ENCODE data around the gene ADNP. TPM values are rescaled to one million over a fixed set of nuclear protein-coding genes. Genes with fewer than 3 reads are reported as not detected.

The ADNP gene
- polyA plus RNA-seq, 2 donors, result 18.3 to 33.5 TPM

DNA sequence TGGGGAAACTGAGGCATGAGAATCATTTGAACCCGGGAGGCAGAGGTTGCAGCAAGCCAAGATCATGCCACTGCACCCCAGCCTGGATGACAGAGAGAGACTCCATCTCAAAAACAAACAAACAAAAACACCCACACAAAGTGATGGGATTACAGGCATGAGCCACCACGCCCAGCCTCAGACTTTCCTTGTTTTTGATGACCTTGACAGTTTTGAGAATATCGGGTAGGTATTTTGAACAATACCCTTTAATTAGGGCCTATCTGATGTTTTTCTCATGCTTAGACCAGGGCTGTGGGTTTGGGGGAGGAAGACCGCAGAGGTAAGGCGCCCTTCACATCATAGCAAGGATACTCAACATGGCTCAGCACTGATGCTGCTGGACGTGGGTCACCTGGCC, 63.4 kb downstream of the ADNP start:
- no peak overlapping the region for H3K27ac ChIP-seq (ENCODE audit: low read depth in 2 of 2, low read length in 1 of 2)
- WGBS, 2 donors, result 90 to 91% methylated on average over 6 of the region's 6 CpGs
- no peaks in the 10 kb centered on the region for H3K27me3 ChIP-seq (ENCODE audit: control insufficient read depth in 1 of 2, insufficient read depth in 2 of 2, low read length in 2 of 2)
- H3K4me1 ChIP-seq (ENCODE audit: control insufficient read depth in 2 of 2, insufficient read depth in 2 of 2, low read length in 1 of 2), result peaks cover 0 to 13% of the 10 kb centered on the region in 2 donors
- H3K4me3 ChIP-seq (ENCODE audit: low read depth in 1 of 2, low read length in 2 of 2), result no peak overlapping the region
- H3K9me3 ChIP-seq (ENCODE audit: control insufficient read depth in 2 of 2, insufficient read depth in 1 of 2, low read depth in 1 of 2, low read length in 1 of 2), result no peaks in the 10 kb centered on the region
- H3K36me3 ChIP-seq (ENCODE audit: control insufficient read depth in 2 of 2, insufficient read depth in 2 of 2, low read length in 1 of 2), result no peaks in the 10 kb centered on the region

DNA sequence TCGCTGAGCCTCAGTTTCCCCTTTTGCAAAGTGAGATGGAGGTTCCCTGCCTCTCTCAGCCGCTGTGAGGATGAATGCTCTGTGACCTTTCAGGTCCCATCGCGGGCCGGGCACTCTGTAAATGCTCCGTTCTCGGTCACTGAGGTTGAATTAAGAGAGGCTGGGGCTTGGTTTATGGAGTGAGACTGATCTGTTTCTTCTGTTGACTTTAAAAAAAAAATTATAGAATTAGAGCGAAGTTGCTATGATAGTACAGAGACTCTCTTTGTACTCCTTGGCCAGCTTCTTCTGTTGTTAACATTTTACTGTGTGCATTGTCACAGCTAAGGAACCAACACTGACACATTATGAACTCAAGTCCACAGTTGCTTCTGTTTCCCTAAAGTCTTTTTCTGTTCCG, 64.4 kb downstream of the ADNP start:
- Histone ChIP-seq H3K36me3 (ENCODE audit: control insufficient read depth in 2 of 2, insufficient read depth in 2 of 2, low read length in 1 of 2) (no peaks in the 10 kb centered on the region), H3K4me1 (ENCODE audit: control insufficient read depth in 2 of 2, insufficient read depth in 2 of 2, low read length in 1 of 2) (peaks cover 0 to 13% of the 10 kb centered on the region in 2 donors), H3K27ac (ENCODE audit: low read depth in 2 of 2, low read length in 1 of 2) (no peak overlapping the region), H3K4me3 (ENCODE audit: low read depth in 1 of 2, low read length in 2 of 2) (no peak overlapping the region), H3K27me3 (ENCODE audit: control insufficient read depth in 1 of 2, insufficient read depth in 2 of 2, low read length in 2 of 2) (no peaks in the 10 kb centered on the region), H3K9me3 (ENCODE audit: control insufficient read depth in 2 of 2, insufficient read depth in 1 of 2, low read depth in 1 of 2, low read length in 1 of 2) (no peaks in the 10 kb centered on the region)
- 90 to 92% methylated on average over 9 of the region's 9 CpGs for WGBS, 2 donors

DNA sequence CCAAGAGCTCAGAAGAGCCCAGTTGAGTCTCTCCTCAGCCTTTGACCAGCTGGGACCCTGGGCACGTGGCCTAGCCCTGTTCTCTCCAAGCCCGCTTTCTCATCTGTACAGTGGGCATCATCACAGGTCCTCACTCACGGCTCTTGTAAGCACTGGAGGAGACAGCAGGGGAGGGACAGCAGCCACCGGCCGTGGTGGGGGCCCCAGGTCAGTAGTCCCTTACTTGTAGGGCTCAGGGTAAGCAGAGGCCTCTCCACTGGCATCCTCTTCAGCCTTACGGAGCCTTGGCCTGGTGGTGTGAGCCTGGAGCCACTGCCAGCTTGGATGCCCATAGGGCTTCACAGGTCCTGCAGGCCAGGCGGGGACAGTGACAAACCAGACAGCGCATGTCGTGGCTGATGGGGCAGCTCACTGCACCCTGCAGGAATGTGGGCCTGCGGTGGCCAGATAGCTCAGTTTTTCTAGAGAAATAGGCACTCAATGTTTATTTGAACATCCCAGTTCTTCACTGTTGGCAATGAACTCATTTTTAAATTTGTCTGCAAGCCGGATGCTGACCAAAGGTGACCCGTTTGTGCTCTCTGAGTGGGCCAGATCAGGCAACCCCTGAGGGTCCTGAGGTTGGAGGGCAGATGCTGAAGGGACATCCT, 65.1 kb downstream of the ADNP start:
- H3K4me3 ChIP-seq (ENCODE audit: low read depth in 1 of 2, low read length in 2 of 2), result no peak overlapping the region
- WGBS, 2 donors, result 83% methylated on average over 12 of the region's 12 CpGs
- no peaks in the 10 kb centered on the region for H3K36me3 ChIP-seq (ENCODE audit: control insufficient read depth in 2 of 2, insufficient read depth in 2 of 2, low read length in 1 of 2)
- no peaks in the 10 kb centered on the region for H3K9me3 ChIP-seq (ENCODE audit: control insufficient read depth in 2 of 2, insufficient read depth in 1 of 2, low read depth in 1 of 2, low read length in 1 of 2)
- H3K27ac ChIP-seq (ENCODE audit: low read depth in 2 of 2, low read length in 1 of 2), result no peak overlapping the region
- peaks cover 0 to 13% of the 10 kb centered on the region in 2 donors for H3K4me1 ChIP-seq (ENCODE audit: control insufficient read depth in 2 of 2, insufficient read depth in 2 of 2, low read length in 1 of 2)
- no peaks in the 10 kb centered on the region for H3K27me3 ChIP-seq (ENCODE audit: control insufficient read depth in 1 of 2, insufficient read depth in 2 of 2, low read length in 2 of 2)

DNA sequence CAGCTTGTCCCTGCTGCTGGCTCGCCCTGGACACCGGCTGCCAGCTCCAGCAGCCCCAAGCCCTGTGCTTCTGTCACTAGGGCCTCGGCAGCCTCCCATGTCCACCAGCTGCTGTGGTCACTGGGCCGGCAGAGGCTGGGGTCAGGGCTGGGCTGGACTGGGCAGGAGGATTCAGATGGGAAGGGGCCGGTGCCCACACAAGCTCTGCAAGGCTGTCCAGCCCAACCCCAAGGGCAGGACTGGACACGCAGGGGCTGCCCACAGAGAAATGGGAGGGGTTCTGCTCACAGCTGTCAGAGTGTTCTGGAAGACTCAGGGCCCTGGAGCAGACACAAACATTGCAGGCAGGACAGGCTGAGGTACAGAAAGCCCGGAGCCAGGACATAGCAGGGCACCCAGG, 65.6 kb downstream of the ADNP start:
- Histone ChIP-seq H3K36me3 (ENCODE audit: control insufficient read depth in 2 of 2, insufficient read depth in 2 of 2, low read length in 1 of 2) (no peaks in the 10 kb centered on the region), H3K4me1 (ENCODE audit: control insufficient read depth in 2 of 2, insufficient read depth in 2 of 2, low read length in 1 of 2) (peaks cover 0 to 13% of the 10 kb centered on the region in 2 donors), H3K4me3 (ENCODE audit: low read depth in 1 of 2, low read length in 2 of 2) (no peak overlapping the region), H3K9me3 (ENCODE audit: control insufficient read depth in 2 of 2, insufficient read depth in 1 of 2, low read depth in 1 of 2, low read length in 1 of 2) (no peaks in the 10 kb centered on the region), H3K27ac (ENCODE audit: low read depth in 2 of 2, low read length in 1 of 2) (no peak overlapping the region), H3K27me3 (ENCODE audit: control insufficient read depth in 1 of 2, insufficient read depth in 2 of 2, low read length in 2 of 2) (no peaks in the 10 kb centered on the region)
- 47 to 68% methylated on average over 7 of the region's 7 CpGs for WGBS, 2 donors

DNA sequence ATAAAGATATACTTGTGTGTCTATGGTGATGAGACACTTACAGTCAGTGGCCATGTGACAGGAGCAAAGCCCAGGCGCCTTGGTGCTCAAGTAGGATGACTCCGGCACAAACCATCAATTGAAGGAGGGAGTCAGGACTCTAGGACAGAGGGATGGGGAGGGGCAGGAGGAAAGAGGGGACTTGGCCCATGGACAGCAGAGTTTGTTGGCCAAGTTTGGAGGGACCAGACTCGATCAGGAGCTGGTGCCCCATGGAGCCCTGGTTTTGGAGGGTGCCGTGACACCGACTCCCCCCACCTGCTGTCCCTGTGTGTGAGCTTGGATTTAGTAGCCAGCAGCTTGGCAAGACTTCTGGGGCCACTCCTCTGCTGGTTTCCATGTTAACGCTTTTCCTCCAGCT, 66.1 kb downstream of the ADNP start:
- no peak overlapping the region for H3K27ac ChIP-seq (ENCODE audit: low read depth in 2 of 2, low read length in 1 of 2)
- no peak overlapping the region for H3K4me3 ChIP-seq (ENCODE audit: low read depth in 1 of 2, low read length in 2 of 2)
- H3K4me1 ChIP-seq (ENCODE audit: control insufficient read depth in 2 of 2, insufficient read depth in 2 of 2, low read length in 1 of 2), result peaks cover 0 to 13% of the 10 kb centered on the region in 2 donors
- H3K9me3 ChIP-seq (ENCODE audit: control insufficient read depth in 2 of 2, insufficient read depth in 1 of 2, low read depth in 1 of 2, low read length in 1 of 2), result no peaks in the 10 kb centered on the region
- 88 to 93% methylated on average over 6 of the region's 6 CpGs for WGBS, 2 donors
- H3K27me3 ChIP-seq (ENCODE audit: control insufficient read depth in 1 of 2, insufficient read depth in 2 of 2, low read length in 2 of 2), result no peaks in the 10 kb centered on the region
- H3K36me3 ChIP-seq (ENCODE audit: control insufficient read depth in 2 of 2, insufficient read depth in 2 of 2, low read length in 1 of 2), result no peaks in the 10 kb centered on the region

DNA sequence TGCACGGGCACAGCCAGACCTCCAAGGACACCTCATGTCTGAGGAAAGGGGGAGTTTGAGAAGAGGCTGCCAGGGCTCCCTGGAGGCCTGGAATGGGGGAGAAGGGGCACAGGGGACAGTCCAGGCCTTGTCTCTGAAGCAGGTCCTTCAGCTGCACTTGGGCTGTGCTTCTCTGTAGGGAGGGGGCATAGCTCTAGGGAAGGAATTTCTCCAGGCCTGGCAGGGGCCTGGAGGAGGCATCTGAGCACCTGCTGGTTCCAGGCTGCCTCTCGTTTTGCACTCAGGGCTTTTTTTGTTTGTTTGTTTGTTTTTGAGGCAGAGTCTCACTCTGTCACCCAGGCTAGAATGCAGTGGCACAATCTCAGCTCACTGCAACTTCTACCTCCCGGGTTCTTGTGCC, 68.7 kb downstream of the ADNP start:
- H3K4me1 ChIP-seq (ENCODE audit: control insufficient read depth in 2 of 2, insufficient read depth in 2 of 2, low read length in 1 of 2), result peaks cover 0 to 8% of the 10 kb centered on the region in 2 donors
- WGBS, 2 donors, result 54 to 65% methylated on average over 3 of the region's 3 CpGs
- no peak overlapping the region for H3K27ac ChIP-seq (ENCODE audit: low read depth in 2 of 2, low read length in 1 of 2)
- H3K4me3 ChIP-seq (ENCODE audit: low read depth in 1 of 2, low read length in 2 of 2), result no peak overlapping the region
- no peaks in the 10 kb centered on the region for H3K27me3 ChIP-seq (ENCODE audit: control insufficient read depth in 1 of 2, insufficient read depth in 2 of 2, low read length in 2 of 2)
- H3K9me3 ChIP-seq (ENCODE audit: control insufficient read depth in 2 of 2, insufficient read depth in 1 of 2, low read depth in 1 of 2, low read length in 1 of 2), result no peaks in the 10 kb centered on the region
- no peaks in the 10 kb centered on the region for H3K36me3 ChIP-seq (ENCODE audit: control insufficient read depth in 2 of 2, insufficient read depth in 2 of 2, low read length in 1 of 2)

DNA sequence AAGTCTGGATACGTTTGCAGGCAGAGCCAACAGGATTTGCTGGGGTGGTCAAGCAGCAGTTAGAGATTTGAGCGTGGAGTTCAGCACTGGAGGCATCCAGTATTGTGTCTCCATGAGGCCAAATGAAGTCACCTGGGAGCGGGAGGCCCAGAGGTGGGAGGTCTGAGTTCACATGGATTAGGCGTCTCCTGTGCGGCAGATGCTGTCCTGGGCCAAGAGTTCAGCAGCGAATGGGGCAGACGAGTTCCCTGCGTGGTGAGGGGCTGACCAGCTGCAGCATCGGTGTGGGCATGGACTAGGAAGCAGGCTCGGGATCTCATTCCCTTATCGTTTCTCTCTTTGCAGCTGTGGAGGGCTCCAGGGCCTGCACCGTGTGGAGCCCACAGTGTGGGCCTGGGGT, 70.2 kb downstream of the ADNP start:
- Histone ChIP-seq H3K4me3 (ENCODE audit: low read depth in 1 of 2, low read length in 2 of 2) (no peak overlapping the region), H3K4me1 (ENCODE audit: control insufficient read depth in 2 of 2, insufficient read depth in 2 of 2, low read length in 1 of 2) (peaks cover 0 to 9% of the 10 kb centered on the region in 2 donors), H3K36me3 (ENCODE audit: control insufficient read depth in 2 of 2, insufficient read depth in 2 of 2, low read length in 1 of 2) (no peaks in the 10 kb centered on the region), H3K27me3 (ENCODE audit: control insufficient read depth in 1 of 2, insufficient read depth in 2 of 2, low read length in 2 of 2) (no peaks in the 10 kb centered on the region), H3K9me3 (ENCODE audit: control insufficient read depth in 2 of 2, insufficient read depth in 1 of 2, low read depth in 1 of 2, low read length in 1 of 2) (no peaks in the 10 kb centered on the region), H3K27ac (ENCODE audit: low read depth in 2 of 2, low read length in 1 of 2) (no peak overlapping the region)
- 85 to 88% methylated on average over 12 of the region's 12 CpGs for WGBS, 2 donors

DNA sequence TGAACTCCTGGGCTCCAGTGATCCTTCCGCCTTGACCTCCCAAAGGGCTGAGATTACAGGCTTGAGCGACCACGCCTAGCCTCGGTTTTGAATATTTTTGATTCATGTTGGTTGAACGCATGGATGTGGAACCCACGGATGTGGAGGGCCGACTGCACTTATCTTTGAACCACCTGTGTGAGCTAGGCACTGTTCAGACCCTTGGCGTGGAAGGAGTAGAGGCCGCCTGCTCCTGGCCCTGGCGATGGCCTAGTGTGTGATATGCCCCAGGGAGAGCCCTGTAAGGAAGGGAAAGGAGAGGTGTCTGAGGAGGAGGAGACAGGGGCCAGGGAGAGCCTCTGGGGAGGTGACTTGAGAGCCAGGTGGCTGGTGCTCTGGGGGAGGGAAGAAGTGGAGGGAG, 72.1 kb downstream of the ADNP start:
- H3K4me3 ChIP-seq (ENCODE audit: low read depth in 1 of 2, low read length in 2 of 2), result no peak overlapping the region
- no peak overlapping the region for H3K27ac ChIP-seq (ENCODE audit: low read depth in 2 of 2, low read length in 1 of 2)
- WGBS, 2 donors, result 89 to 95% methylated on average over 10 of the region's 10 CpGs
- H3K9me3 ChIP-seq (ENCODE audit: control insufficient read depth in 2 of 2, insufficient read depth in 1 of 2, low read depth in 1 of 2, low read length in 1 of 2), result no peaks in the 10 kb centered on the region
- H3K27me3 ChIP-seq (ENCODE audit: control insufficient read depth in 1 of 2, insufficient read depth in 2 of 2, low read length in 2 of 2), result no peaks in the 10 kb centered on the region
- H3K4me1 ChIP-seq (ENCODE audit: control insufficient read depth in 2 of 2, insufficient read depth in 2 of 2, low read length in 1 of 2), result peaks cover 0 to 7% of the 10 kb centered on the region in 2 donors
- H3K36me3 ChIP-seq (ENCODE audit: control insufficient read depth in 2 of 2, insufficient read depth in 2 of 2, low read length in 1 of 2), result no peaks in the 10 kb centered on the region

DNA sequence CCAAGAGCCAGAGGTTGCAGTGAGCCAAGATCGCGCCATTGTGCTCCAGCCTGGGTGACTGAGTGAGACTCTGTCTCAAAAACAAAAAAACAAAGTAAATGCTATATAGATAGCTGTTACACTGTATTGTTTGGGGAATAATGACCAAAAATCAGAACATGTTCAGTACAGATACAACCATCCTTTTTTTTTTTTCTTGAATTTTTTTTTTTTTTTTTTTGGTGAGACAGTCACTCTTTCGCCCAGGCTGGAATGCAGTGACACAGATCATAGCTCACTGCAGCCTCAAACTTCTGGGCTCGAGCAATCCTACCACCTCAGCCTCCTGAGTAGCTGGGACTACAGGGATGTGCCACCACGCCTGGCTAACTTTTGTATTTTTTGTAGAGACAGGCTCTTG, 72.7 kb downstream of the ADNP start:
- Histone ChIP-seq H3K9me3 (ENCODE audit: control insufficient read depth in 2 of 2, insufficient read depth in 1 of 2, low read depth in 1 of 2, low read length in 1 of 2) (no peaks in the 10 kb centered on the region), H3K4me1 (ENCODE audit: control insufficient read depth in 2 of 2, insufficient read depth in 2 of 2, low read length in 1 of 2) (peaks cover 0 to 7% of the 10 kb centered on the region in 2 donors), H3K27me3 (ENCODE audit: control insufficient read depth in 1 of 2, insufficient read depth in 2 of 2, low read length in 2 of 2) (no peaks in the 10 kb centered on the region), H3K36me3 (ENCODE audit: control insufficient read depth in 2 of 2, insufficient read depth in 2 of 2, low read length in 1 of 2) (no peaks in the 10 kb centered on the region), H3K4me3 (ENCODE audit: low read depth in 1 of 2, low read length in 2 of 2) (no peak overlapping the region), H3K27ac (ENCODE audit: low read depth in 2 of 2, low read length in 1 of 2) (no peak overlapping the region)
- 94 to 97% methylated on average over 5 of the region's 5 CpGs for WGBS, 2 donors

DNA sequence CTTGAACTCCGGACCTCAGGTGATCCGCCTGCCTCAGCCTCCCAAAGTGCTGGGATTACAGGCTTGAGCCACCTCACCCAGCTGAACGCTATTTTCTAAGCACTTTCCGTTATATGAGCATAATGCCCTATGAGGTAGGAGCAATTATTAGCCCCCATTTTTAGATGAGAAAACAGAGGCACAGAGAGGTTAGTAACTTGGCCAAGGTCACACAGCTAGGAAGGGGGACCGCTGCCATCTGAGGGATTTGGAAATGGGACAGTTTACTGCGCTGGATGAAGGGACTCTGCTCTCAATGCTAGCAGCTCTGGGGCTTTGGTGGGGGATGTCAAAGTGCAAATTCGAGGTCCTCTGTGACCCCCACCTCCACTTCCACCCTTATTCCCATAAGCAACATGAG, 73.9 kb downstream of the ADNP start:
- Histone ChIP-seq H3K36me3 (ENCODE audit: control insufficient read depth in 2 of 2, insufficient read depth in 2 of 2, low read length in 1 of 2) (no peaks in the 10 kb centered on the region), H3K27me3 (ENCODE audit: control insufficient read depth in 1 of 2, insufficient read depth in 2 of 2, low read length in 2 of 2) (no peaks in the 10 kb centered on the region), H3K4me3 (ENCODE audit: low read depth in 1 of 2, low read length in 2 of 2) (no peak overlapping the region), H3K9me3 (ENCODE audit: control insufficient read depth in 2 of 2, insufficient read depth in 1 of 2, low read depth in 1 of 2, low read length in 1 of 2) (no peaks in the 10 kb centered on the region), H3K27ac (ENCODE audit: low read depth in 2 of 2, low read length in 1 of 2) (no peak overlapping the region), H3K4me1 (ENCODE audit: control insufficient read depth in 2 of 2, insufficient read depth in 2 of 2, low read length in 1 of 2) (peaks cover 0 to 7% of the 10 kb centered on the region in 2 donors)
- WGBS, 2 donors, result 94 to 95% methylated on average over 7 of the region's 7 CpGs
